GM21576 (cell line): Measurements from ENCODE around the gene PPP1R9A.

ENCODE experiments used
- ATAC-seq: cut with Tn5 transposase; IDR thresholded peaks from one replicate; pipeline ENCODE4 v1.9.1; 2021; ENCODE audit warnings: mild to moderate bottlenecking, moderate library complexity; ENCODE audit not compliant: unreplicated experiment

PPP1R9A gene

GRCh38 chr7:94907026-94907810 is at the start of gene PPP1R9A:
Gene PPP1R9A (plus strand): TSS chr7:94907594. CDS start chr7:94910114, 2,520 bp downstream.
- ATAC-seq = peak; percentile 30

GRCh38 chr7:94871132-94871531 is 36.3 kb upstream of the PPP1R9A start:
- ATAC-seq = no peak

GRCh38 chr7:94873239-94873638 is 34.2 kb upstream of the PPP1R9A start:
- ATAC-seq = no peak

- ATAC-seq = no peak
Measured at GRCh38 chr7:94874036-94874785, 33.2 kb upstream of the PPP1R9A start.

- ATAC-seq = no peak
Measured at GRCh38 chr7:94875201-94875600, 32.2 kb upstream of the PPP1R9A start.

GRCh38 chr7:94877731-94878670 is 29.4 kb upstream of the PPP1R9A start:
- ATAC-seq = no peak

GRCh38 chr7:94882891-94883290 is 24.5 kb upstream of the PPP1R9A start:
- ATAC-seq = no peak

- ATAC-seq = no peak
Measured at GRCh38 chr7:94883616-94884015, 23.8 kb upstream of the PPP1R9A start.

GRCh38 chr7:94888551-94888950 is 18.8 kb upstream of the PPP1R9A start:
- ATAC-seq = no peak

- no peak for ATAC-seq
Measured at GRCh38 chr7:94888995-94889523, 18.3 kb upstream of the PPP1R9A start.

- ATAC-seq = no peak
Measured at GRCh38 chr7:94890216-94890615, 17.2 kb upstream of the PPP1R9A start.

- ATAC-seq = no peak
Measured at GRCh38 chr7:94893661-94894060, 13.7 kb upstream of the PPP1R9A start.

GRCh38 chr7:94897541-94897940 is 9.9 kb upstream of the PPP1R9A start:
- no peak for ATAC-seq

- ATAC-seq = no peak
Measured at GRCh38 chr7:94898340-94898739, 9.1 kb upstream of the PPP1R9A start.

- no peak for ATAC-seq
Measured at GRCh38 chr7:94901981-94902380, 5.4 kb upstream of the PPP1R9A start.

- no peak for ATAC-seq
Measured at GRCh38 chr7:94903971-94904370, 3.4 kb upstream of the PPP1R9A start.

- no peak for ATAC-seq
Measured at GRCh38 chr7:94904982-94905381, 2.4 kb upstream of the PPP1R9A start.

- no peak for ATAC-seq
Measured at GRCh38 chr7:94906065-94906851, 1.1 kb upstream of the PPP1R9A start.

GRCh38 chr7:94907811-94908322 is 473 bp downstream of the PPP1R9A start:
- ATAC-seq = peak; percentile 48
